Measurements from ENCODE around the gene KAT6B. TPM values are rescaled to one million over a fixed set of nuclear protein-coding genes. Genes with fewer than 3 reads are reported as not detected.

Gene KAT6B
- total RNA-seq, 4 donors from 2014 or later: 12.0 to 37.7 (median 21.6) TPM

DNA sequence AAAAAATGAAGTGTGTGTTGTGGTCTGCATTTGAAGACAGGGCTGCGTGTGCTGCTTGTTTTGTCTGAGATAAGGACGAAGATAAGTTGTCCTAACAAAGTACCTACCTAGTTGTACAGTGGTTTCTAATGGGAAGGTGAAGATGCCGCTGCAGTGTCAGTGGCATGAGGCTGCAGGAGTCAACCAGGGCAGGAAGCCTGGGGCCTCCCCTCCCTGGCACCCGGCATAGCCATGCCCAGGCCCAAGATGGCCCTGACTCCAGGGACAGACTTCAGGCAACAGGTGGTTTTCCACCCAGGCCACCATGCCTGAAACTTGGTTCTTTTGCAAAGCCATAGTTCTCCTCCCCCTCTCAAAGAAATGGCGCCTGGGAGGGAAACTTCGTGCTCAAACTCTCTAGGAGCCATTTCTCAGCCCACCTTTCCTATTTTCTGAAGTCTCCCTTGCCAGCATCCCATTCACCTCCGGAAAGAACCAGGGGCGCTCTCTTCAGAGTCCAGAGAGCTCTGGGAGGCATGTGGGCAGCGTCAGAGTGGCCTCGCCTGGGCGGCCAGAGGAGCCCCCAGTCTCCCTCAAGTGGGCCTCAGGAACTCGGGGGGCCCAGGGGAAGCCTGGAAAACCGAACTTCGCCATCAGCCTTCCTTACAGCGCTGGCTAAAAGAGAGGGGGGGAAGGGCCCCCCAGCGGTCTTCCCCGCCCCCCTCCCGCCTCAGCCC is 2.1 kb upstream of the KAT6B start:
- in situ Hi-C loops (cut with MboI; ENCODE audit: low sequenced_read_pairs in 4 of 4): loop anchor here in 1 of 4 donors (25.0 kb wide), 1 partner anchor 562 kb away; no protein-coding TSS in a partner anchor
- peak overlapping the region; percentile 86 to 97 (median 94) for H3K27ac ChIP-seq
- H3K27me3 ChIP-seq: no peaks in the 10 kb centered on the region
- no peaks in the 10 kb centered on the region for H3K36me3 ChIP-seq
- intact Hi-C loops (cut with DNase I; ENCODE audit: low total_unique reads): loop anchor here (10.0 kb wide), 1 partner anchor 470 kb away; no protein-coding TSS in a partner anchor
- peak overlapping the region; percentile 92 to 97 (median 96) for H3K4me3 ChIP-seq
- TF ChIP-seq POLR2A (IDR thresholded peaks at IDR 0.05): no peak
- TF ChIP-seq, protein P1, sequence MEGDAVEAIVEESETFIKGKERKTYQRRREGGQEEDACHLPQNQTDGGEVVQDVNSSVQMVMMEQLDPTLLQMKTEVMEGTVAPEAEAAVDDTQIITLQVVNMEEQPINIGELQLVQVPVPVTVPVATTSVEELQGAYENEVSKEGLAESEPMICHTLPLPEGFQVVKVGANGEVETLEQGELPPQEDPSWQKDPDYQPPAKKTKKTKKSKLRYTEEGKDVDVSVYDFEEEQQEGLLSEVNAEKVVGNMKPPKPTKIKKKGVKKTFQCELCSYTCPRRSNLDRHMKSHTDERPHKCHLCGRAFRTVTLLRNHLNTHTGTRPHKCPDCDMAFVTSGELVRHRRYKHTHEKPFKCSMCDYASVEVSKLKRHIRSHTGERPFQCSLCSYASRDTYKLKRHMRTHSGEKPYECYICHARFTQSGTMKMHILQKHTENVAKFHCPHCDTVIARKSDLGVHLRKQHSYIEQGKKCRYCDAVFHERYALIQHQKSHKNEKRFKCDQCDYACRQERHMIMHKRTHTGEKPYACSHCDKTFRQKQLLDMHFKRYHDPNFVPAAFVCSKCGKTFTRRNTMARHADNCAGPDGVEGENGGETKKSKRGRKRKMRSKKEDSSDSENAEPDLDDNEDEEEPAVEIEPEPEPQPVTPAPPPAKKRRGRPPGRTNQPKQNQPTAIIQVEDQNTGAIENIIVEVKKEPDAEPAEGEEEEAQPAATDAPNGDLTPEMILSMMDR (IDR thresholded peaks at IDR 0.05 in 4 of 5, conservative IDR thresholded peaks at IDR 0.05 in 1 of 5): no peak
- H3K4me1 ChIP-seq: peaks cover 44 to 47% of the 10 kb centered on the region in 2 donors
- ATAC-seq (no peak), DNase-seq (peak in 1 of 2 donors; percentile 21)
- no peaks in the 10 kb centered on the region for H3K9me3 ChIP-seq

DNA sequence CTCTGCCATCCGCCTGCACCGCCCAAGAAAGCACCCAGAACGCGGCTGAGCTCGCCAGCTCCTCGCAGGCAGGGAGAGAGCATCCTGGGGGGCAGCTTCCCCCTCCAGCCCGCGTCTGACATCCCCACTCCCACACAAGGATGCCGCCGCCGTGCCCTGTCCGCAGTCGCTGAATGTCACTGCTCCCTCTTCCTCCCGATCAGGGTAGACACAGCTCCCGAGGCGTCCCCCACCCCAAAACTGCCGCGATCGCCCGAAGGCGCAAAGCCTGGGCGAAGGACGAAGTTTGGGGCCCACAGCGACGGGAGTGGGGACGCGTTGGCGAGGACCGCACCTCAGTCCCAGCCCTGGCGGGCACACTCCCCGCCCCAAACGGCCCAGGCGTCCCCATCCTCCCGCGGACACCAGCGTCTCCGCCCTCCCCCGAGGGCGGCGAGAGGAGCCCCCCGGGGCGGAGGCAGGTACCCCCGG is 1.5 kb upstream of the KAT6B start:
- TF ChIP-seq, protein P1 (IDR thresholded peaks at IDR 0.05 in 4 of 5, conservative IDR thresholded peaks at IDR 0.05 in 1 of 5): no peak
- TF ChIP-seq POLR2A (IDR thresholded peaks at IDR 0.05): no peak
- Histone ChIP-seq H3K27me3 (no peaks in the 10 kb centered on the region), H3K9me3 (no peaks in the 10 kb centered on the region), H3K4me3 (peak overlapping the region; percentile 92 to 97 (median 96)), H3K4me1 (peaks cover 44 to 47% of the 10 kb centered on the region in 2 donors), H3K27ac (peak overlapping the region; percentile 86 to 97 (median 94)), H3K36me3 (no peaks in the 10 kb centered on the region)
- intact Hi-C loops (cut with DNase I; ENCODE audit: low total_unique reads) (loop anchor here (5.0 to 10.0 kb wide), 2 partner anchors 470 to 673 kb away; partner anchors contain the start of genes ADK and AP3M1), in situ Hi-C loops (cut with MboI; ENCODE audit: low sequenced_read_pairs in 4 of 4) (loop anchor here in 1 of 4 donors (25.0 kb wide), 1 partner anchor 563 kb away; no protein-coding TSS in a partner anchor)
- DNase-seq (peak; percentile 10 to 24), ATAC-seq (no peak)

DNA sequence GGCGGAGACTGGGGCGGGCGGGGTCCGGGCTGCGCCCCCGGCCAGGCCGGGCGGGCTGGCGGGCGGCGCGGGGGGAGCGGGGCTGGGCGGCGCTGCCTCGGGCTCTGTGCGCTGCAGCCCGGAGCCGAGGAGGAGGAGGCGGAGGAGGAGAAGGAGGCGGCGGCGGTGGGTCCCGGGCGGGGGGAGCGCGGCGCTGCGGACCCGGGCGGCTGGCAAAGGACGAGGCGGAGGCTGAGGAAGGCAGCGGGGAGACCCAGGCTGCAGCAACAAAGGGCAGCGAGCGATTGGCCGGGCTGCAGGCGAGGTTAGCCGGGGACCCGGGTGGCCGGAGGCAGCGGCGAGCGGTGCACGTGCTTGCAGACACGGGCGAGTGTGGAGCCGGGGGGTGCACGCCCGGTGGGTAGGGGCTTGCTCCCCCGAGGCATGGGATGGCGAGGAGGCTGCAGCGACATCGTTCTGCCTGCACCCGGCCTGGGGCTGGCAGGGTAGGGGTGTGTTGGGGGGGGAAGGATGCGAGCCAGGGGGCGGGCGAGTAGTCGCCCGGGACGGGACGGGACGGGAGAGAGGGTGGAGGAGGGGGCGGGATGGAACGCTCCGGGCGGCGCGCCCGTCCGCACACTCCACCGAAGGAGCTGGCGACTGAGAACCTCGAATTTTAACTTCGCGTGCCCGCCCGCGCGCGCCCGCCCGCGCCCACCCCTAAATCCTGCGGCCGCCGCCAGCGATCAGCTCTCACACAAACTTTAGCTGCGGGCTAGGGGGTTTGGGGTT is 844 bp upstream of the KAT6B start:
- DNase-seq (no peak), ATAC-seq (peak; percentile 33 to 34)
- Histone ChIP-seq H3K27me3 (no peaks in the 10 kb centered on the region), H3K9me3 (no peaks in the 10 kb centered on the region), H3K4me1 (peaks cover 44 to 47% of the 10 kb centered on the region in 2 donors), H3K27ac (peak overlapping the region; percentile 86 to 97 (median 94)), H3K4me3 (peak overlapping the region; percentile 92 to 97 (median 96)), H3K36me3 (no peaks in the 10 kb centered on the region)
- TF ChIP-seq, protein P1 (IDR thresholded peaks at IDR 0.05 in 4 of 5, conservative IDR thresholded peaks at IDR 0.05 in 1 of 5): no peak
- TF ChIP-seq POLR2A (IDR thresholded peaks at IDR 0.05): peak in 1 of 2 donors; percentile 35
- in situ Hi-C loops (cut with MboI; ENCODE audit: low sequenced_read_pairs in 4 of 4) (no loop called here), intact Hi-C loops (cut with DNase I; ENCODE audit: low total_unique reads) (loop anchor here (1.0 to 10.0 kb wide), 3 partner anchors 286 to 673 kb away; partner anchors contain the start of genes ADK, AP3M1 and SAMD8)

DNA sequence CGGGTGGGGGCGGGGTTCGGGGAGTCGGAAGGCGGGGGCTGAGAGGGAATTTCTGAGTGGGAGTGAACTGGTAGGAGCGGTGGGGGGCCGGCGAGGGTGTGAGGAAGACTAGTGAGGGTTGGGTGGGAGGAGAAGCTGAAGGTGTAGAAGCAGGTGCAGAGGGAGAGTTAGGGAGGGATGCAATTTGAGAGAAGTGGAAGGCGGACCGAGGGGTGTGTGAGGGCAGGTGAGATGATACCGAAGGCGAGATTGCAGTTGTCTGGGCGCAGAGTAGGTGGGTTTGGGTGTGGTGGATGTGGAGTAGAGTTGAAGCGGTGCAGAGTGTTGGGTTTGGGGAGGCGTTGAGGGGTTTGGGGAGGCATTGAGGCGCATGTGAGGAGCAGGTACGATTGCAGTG is 643 bp downstream of the KAT6B start:
- Histone ChIP-seq H3K36me3 (no peaks in the 10 kb centered on the region), H3K27ac (peak overlapping the region; percentile 94 to 100 (median 98)), H3K9me3 (no peaks in the 10 kb centered on the region), H3K4me3 (peak overlapping the region; percentile 65 to 97 (median 84)), H3K4me1 (peaks cover 42 to 48% of the 10 kb centered on the region in 2 donors), H3K27me3 (no peaks in the 10 kb centered on the region)
- intact Hi-C loops (cut with DNase I; ENCODE audit: low total_unique reads) (loop anchor here (5.0 to 10.0 kb wide), 2 partner anchors 468 to 675 kb away; partner anchors contain the start of genes ADK and AP3M1), in situ Hi-C loops (cut with MboI; ENCODE audit: low sequenced_read_pairs in 4 of 4) (no loop called here)
- TF ChIP-seq, protein P1 (IDR thresholded peaks at IDR 0.05 in 4 of 5, conservative IDR thresholded peaks at IDR 0.05 in 1 of 5): no peak
- no peak for TF ChIP-seq POLR2A (IDR thresholded peaks at IDR 0.05)
- DNase-seq (no peak), ATAC-seq (no peak)
